Effector CD8-positive, alpha-beta T cell (primary cell): Measurements from ENCODE around the gene TMPRSS9.
"Not testable (repeated sequence)": the region's sequence is repeated elsewhere in the genome, so short reads cannot be mapped to it uniquely, and the experiment has no call there.

Experiments
- DNase-seq: peaks from one replicate; lab custom pipeline; 2025; lab: John Stamatoyannopoulos, UW

TMPRSS9 gene

DNA sequence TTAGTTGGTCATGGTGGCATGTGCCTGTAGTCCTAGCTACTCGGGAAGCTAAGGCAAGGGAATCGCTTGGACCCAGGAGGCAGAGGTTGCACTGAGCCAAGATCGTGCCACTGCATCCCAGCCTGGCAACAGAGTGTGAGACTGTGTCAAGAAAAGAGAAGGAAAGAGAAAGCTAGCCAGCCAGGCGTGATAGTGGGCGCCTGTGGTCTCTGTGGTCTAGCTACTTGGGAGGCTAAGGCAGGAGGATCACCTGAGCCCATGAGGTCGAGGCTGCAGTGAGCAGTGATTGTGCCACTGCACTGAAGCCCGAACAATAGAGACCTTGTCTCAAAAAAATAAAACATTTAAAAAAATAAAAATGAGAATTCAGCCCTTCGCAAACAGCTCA is 34.0 kb downstream of the TMPRSS9 start:
- DNase-seq = no peak

- DNase-seq = no peak
These were observed 34.6 kb downstream of the TMPRSS9 start for GRCh38 chr19:2394442-2395292.

GRCh38 chr19:2395293-2395829 is 35.3 kb downstream of the TMPRSS9 start:
- DNase-seq = not testable (repeated sequence)

DNA sequence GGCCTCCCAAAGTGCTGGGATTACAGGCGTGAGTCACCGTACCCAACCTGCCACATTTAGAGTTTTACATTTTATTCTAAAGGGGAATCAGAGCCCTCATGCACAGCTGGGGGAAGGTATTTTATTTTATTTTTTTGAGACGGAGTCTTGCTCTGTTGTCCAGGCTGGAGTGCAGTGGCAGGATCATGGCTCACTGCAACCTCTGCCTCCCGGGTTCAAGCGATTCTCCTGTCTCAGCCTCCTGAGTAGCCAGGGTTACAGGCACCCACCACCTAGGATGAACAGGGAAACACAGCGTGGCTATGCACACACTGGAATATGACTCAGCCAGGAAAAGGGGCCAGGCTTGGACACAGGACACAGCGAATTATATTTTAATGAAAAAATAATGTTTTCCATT is 37.1 kb downstream of the TMPRSS9 start:
- DNase-seq = not testable (repeated sequence)

- DNase-seq = no peak
These were observed 38.8 kb downstream of the TMPRSS9 start for GRCh38 chr19:2398735-2399305.

- no peak for DNase-seq
These were observed 39.5 kb downstream of the TMPRSS9 start for GRCh38 chr19:2399582-2399981.

- no peak for DNase-seq
These were observed 48.2 kb downstream of the TMPRSS9 start for GRCh38 chr19:2408247-2408646.

- DNase-seq = no peak
These were observed 49.4 kb downstream of the TMPRSS9 start for GRCh38 chr19:2409352-2409912.

- no peak for DNase-seq
These were observed 50.0 kb downstream of the TMPRSS9 start for GRCh38 chr19:2410023-2410422.

DNA sequence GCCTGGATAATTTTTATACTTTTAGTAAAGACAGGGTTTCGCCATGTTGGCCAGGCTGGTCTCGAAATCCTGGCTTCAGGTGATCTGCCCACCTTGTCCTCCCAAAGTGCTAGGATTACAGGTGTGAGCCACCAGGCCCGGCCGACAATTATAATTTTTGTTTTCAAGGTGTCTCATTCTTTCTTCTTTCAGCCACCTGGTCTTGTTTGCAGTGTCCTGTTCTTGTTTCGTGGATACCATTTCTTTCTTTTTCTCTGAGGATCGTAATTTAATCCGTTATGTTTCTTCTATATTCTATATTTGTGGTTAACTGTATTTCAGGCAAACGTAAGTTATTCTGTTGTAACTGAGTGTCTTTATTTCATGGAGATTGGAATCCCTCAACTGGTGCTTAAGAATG is 51.6 kb downstream of the TMPRSS9 start:
- DNase-seq = no peak

DNA sequence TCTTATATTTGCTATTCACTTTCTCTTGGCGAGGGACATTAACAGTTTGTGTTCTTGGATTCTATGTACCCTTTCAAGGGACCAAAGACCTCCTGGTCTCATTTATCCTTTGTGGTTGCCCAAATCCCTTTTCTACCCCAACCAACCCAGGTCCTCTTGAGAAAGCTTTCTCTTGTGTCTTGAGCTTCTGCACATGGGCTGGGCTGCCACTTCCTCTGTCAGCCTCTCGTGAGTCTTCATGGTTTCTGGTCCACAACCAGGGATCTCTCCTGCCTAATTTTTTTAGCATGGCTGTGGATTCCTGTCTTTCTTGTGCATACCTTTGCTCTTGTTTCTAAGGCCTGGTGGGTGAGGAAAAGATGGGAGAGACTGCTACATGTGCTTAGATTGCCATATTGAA is 52.4 kb downstream of the TMPRSS9 start:
- no peak for DNase-seq

DNA sequence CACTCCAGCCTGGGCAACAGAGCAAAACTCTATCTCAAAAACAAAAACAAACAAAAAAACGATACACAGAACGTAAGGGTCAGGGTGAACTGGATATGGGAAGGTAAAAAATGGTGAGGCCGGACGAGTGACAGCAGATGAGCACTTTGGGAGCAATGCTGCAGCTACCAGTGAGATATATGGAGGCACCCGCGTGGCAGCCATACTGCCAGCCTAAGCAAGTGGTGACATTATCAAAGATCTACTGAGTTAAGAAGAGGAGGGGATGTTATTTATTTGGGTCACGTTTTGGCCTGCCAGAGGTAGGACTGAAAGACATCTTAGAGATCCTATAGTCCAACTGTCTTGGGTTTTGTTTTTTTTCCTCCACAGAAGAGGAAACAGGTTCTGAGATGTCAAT is 53.1 kb downstream of the TMPRSS9 start:
- no peak for DNase-seq

DNA sequence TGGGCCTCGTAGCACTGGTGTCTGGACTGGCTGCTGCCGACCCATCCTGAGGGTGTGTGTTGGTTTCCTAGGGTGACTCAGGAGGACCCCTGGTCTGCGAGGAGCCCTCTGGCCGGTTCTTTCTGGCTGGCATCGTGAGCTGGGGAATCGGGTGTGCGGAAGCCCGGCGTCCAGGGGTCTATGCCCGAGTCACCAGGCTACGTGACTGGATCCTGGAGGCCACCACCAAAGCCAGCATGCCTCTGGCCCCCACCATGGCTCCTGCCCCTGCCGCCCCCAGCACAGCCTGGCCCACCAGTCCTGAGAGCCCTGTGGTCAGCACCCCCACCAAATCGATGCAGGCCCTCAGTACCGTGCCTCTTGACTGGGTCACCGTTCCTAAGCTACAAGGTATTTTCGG is 53.6 kb downstream of the TMPRSS9 start:
- DNase-seq = no peak

DNA sequence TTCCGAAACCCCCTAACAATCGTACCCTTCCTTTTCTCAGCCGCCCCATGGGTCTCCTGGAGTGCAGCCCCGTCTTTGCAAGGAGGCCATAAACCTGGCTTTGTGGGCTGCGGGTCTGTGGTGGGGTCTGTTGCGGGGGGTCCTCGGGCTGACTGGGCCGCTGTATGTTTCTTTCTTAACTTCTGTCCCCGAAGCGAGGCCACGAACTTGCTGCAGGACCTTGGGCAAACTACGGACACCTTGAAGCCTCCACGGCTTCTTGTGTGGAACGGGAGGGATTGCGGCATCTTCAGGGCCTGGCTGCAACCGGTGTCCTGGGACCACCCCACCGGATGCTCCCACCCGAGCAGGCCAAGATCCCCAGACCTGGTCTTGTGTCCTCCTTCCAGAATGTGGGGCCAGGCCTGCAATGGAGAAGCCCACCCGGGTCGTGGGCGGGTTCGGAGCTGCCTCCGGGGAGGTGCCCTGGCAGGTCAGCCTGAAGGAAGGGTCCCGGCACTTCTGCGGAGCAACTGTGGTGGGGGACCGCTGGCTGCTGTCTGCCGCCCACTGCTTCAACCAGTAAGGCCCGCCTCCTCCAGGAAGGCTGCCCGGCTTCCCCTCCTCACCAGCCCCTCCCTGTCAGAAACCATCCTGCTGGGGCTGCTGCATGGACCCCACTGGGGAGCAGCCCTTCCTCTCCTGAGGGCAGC is 55.4 kb downstream of the TMPRSS9 start:
- DNase-seq = no peak

DNA sequence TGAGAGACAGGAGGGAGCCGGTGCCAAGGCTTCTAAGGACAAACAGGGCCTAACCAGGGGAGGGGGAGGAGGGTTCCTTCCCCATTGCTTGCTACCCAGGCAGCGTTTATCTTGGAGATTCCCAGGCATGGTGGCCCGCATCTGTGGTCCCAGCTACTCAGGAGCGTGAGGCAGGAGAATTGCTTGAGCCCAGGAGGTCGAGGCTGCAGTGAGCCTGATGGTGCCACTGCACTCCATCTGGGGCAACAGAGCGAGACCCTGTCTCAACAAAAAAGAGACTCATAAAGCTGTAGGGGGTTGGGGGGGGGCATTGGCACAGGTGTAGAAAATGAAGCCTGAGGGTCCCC is 55.9 kb downstream of the TMPRSS9 start:
- no peak for DNase-seq

DNA sequence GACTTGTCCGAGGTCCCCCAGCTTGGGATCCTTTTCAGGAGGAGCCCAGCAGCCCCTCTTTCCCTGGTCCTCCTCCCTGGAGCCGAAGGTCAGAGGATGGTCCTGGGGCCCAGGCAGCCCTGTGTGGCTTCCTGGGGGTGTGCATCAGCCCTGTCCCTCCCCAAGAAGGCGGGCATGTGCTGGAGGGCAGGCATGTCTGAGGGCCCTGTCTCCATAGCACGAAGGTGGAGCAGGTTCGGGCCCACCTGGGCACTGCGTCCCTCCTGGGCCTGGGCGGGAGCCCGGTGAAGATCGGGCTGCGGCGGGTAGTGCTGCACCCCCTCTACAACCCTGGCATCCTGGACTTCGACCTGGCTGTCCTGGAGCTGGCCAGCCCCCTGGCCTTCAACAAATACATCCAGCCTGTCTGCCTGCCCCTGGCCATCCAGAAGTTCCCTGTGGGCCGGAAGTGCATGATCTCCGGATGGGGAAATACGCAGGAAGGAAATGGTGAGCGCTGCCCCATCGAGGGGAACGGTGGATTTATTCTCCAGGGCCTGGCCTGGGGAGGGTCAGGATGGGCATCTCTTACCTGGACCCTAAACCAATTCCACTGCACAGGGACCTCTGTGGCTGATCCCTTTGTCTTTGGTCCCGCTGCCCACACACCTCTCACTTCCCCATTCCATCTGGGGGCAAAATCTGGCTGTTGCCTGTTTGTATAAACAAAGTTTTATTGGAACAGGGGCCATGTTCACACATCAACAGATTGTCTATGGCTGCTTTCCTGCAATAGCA is 56.4 kb downstream of the TMPRSS9 start:
- DNase-seq = no peak

DNA sequence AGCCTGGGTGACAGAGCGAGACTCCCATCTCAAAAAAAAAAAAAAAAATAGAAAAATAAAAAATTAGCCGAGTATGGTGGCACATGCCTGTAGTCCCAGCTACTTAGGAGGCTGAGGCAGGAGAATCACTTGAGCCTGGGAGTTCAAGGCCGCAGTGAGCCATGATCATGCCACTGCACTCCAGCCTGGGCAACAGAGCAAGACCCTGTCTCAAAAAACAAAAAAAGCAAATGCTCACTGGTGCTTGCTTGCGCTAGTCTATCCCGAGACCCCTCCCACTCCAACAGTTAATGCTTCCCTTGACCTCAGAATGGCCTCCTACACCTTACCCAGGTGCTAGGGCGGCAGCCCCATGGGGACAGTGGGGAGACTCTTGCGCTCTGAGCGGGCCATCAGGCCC is 57.4 kb downstream of the TMPRSS9 start:
- DNase-seq = not testable (repeated sequence)

DNA sequence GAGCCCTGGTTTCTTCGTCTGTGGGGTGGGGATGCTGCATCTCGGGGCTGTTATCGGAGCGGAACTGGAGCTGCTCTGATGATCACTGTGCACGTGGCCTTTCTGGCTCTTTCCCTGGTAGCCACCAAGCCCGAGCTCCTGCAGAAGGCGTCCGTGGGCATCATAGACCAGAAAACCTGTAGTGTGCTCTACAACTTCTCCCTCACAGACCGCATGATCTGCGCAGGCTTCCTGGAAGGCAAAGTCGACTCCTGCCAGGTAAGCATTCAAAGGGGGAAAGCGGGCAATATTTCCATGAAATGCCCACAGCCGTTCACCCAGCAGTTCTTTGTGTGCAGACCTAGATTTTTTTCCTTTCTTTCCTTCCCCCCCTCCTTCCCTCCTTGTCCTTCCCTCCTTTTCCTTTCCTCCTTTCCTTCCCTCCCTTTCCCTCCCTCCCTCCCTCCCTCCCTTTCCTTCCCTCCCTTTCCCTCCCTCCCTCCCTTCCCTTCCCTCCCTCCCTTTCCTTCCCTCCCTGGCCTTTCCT is 57.9 kb downstream of the TMPRSS9 start:
- DNase-seq = no peak

DNA sequence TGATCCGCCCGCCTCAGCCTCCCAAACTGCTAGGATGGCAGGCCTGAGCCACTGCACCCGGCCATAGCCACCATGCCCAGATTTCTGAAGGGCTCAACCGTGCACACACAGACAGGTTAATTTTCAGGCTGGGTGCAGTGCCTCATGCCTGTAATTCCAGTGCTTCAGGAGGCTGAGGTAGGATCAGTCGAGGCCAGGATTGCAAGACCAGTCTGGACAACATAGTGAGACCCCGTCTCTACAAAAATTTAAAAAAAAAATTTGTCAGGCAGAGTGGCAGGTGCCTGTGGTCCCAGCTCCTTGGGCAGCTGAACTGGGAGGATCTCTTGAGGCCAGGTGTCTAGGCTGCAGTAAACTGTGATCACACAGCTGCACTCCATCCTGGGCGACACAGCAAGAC is 59.7 kb downstream of the TMPRSS9 start:
- no peak for DNase-seq

DNA sequence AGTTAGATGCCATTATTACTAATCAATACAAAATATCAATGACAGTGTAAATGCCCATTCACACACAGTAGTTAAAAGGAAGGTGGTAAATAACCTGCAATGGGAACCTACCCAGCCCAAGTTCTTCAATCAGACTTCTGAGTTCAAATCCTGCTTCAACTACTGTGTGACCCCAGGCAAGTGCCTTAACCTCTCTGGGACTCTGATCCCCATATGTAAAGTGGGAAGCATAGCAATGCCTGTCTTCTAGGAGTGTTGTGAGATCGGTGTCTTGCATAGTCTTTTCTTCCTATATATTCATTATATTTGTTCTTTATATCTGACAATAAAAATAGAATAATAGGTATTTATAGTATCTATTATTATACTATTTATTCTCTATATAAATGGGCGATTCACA is 60.4 kb downstream of the TMPRSS9 start:
- DNase-seq = no peak

- no peak for DNase-seq
These were observed 61.7 kb downstream of the TMPRSS9 start for GRCh38 chr19:2421581-2422306.
